ENCODE results near the gene PPIL1. TPM values are rescaled to one million over a fixed set of nuclear protein-coding genes. Genes with fewer than 3 reads are reported as not detected.

The PPIL1 gene
- total and polyA plus RNA-seq, 2 of the 4 experiments (the other 2 are of a cell fraction) = 28.4 to 58.4 TPM

DNA sequence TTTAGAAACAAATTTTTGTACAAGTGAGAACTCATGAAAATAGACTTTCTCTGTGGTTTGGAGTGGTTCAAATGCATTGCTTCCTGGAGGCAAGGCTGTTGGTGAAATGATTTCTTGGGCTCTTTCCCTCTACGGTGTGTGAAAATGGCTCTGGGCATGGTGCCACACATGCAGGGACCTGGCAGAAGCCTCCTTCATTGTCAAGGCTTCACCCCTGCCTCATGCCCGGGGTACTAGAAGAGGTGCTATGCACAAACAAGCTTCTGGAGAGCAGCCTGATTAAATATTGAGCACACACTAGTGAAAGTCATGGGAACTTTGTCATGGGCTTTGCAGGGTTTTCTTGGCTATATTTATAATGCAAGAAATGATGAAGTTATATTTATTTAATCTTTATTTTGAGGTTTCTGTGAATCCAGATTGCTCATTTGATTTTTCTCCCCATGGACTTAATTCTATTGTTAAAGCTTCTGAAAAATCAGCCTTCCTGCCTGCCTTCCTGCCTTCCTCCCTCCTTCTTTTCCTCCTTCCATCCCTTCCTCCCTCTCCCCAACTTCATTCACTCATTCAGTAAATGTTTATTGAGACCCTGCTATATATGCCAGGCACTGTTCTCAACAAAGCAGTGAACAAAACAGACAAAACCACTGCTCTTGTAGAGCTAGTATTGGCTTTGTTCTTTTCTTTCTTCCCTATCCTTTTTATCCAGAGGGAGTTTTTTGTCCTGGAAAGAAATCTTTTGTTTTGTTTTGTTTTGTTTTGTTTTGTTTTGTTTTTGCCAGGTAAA is 32.1 kb upstream of the PPIL1 start:
- no peak overlapping the region for H3K56ac ChIP-seq (ENCODE audit: extremely low read depth, insufficient read depth, low read length)
- H3K36me3 ChIP-seq (ENCODE audit: control insufficient read depth, insufficient read depth, low read length) = peaks cover 8% of the 10 kb centered on the region
- no peak overlapping the region for H2AK9ac ChIP-seq (replicated peaks; ENCODE audit: low read depth, low read length, poor library complexity)
- H3K9ac ChIP-seq (ENCODE audit: low read depth, low read length) = no peak overlapping the region
- peaks cover 3% of the 10 kb centered on the region; the same call in 1 of the 2 replicates for H3K9me1 ChIP-seq (ENCODE audit: insufficient read depth, low read length)
- no peak overlapping the region for H2AK5ac ChIP-seq (ENCODE audit: low read depth, low read length)
- H3K4ac ChIP-seq (ENCODE audit: low read depth, low read length) = no peak overlapping the region; the same call in 1 of the 2 replicates
- peaks cover 13 to 17% of the 10 kb centered on the region in 2 experiments for H3K79me1 ChIP-seq (ENCODE audit: low read depth in 1 of 2, low read length in 2 of 2)
- POLR2A ChIA-PET (ENCODE audit: unreplicated experiment) = no interaction called here
- H4K8ac ChIP-seq (ENCODE audit: low read depth in 2 of 2, low read length in 2 of 2) = no peak overlapping the region
- H4K5ac ChIP-seq (ENCODE audit: low read depth, low read length) = no peak overlapping the region
- H2BK120ac ChIP-seq (ENCODE audit: low read depth, low read length) = peak overlapping the region; percentile 35
- no CpG with 5 or more reads among the region's 2 CpGs for WGBS, 2 experiments (ENCODE audit: extremely low coverage in 2 of 2, insufficient read length in 1 of 2)
- ATAC-seq (ENCODE audit: low read depth) (no peak), DNase-seq (no peak)
- H3K4me1 ChIP-seq (ENCODE audit: control insufficient read depth, insufficient read depth, low read length) = peaks cover 11% of the 10 kb centered on the region
- intact Hi-C loops (cut with micrococcal nuclease) = no loop called here
- no peak overlapping the region for H2BK5ac ChIP-seq (ENCODE audit: low read depth, low read length, poor library complexity, severe bottlenecking)
- 0 out of 2 replicates have a peak overlapping the region, but pooled peaks have one; percentile 56 for H3K23ac ChIP-seq (ENCODE audit: low read depth, low read length)
- no TSS peak for BruUV-seq (replicated peaks)
- H3K27ac ChIP-seq (ENCODE audit: insufficient read depth, low read length) = no peak overlapping the region
- peak overlapping the region; percentile 56; the same call in 1 of the 2 replicates for H4K91ac ChIP-seq (ENCODE audit: insufficient read depth, low read depth, low read length)
- TF ChIP-seq USF2 (IDR thresholded peaks at IDR 0.05; ENCODE audit: low read depth, low read length) (no peak), MXI1 (IDR thresholded peaks at IDR 0.05; ENCODE audit: borderline replicate concordance, low read depth, low read length) (no peak), RAD21 (IDR thresholded peaks at IDR 0.05; ENCODE audit: low read length) (no peak), MAZ (IDR thresholded peaks at IDR 0.05; ENCODE audit: borderline replicate concordance, low read depth, low read length) (no peak), POLR2A (IDR thresholded peaks at IDR 0.05; ENCODE audit: low read depth, low read length) (no peak)
- H2AFZ ChIP-seq (replicated peaks; ENCODE audit: low read length, poor library complexity) = no peak overlapping the region
- CTCF ChIA-PET = no interaction called here
- no peak overlapping the region for H3K18ac ChIP-seq (ENCODE audit: low read depth, low read length)
- no peaks in the 10 kb centered on the region for H3K27me3 ChIP-seq (ENCODE audit: control insufficient read depth, insufficient read depth, low read length)
- no peak overlapping the region for H3K4me3 ChIP-seq (ENCODE audit: insufficient read depth, low read depth, low read length)
- peaks cover 3% of the 10 kb centered on the region; the same call in 1 of the 2 replicates for H4K20me1 ChIP-seq (ENCODE audit: insufficient read depth, low read length)
- no peak overlapping the region for H3K4me2 ChIP-seq (ENCODE audit: low read depth, low read length)
- no peaks in the 10 kb centered on the region for H3K9me3 ChIP-seq (ENCODE audit: control insufficient read depth, insufficient read depth, low read length)
- peak overlapping the region; percentile 34; the same call in 1 of the 3 replicates for H2BK15ac ChIP-seq (ENCODE audit: low read depth, low read length)
- H3K14ac ChIP-seq (replicated peaks; ENCODE audit: low read depth, low read length) = no peak overlapping the region
- H2BK20ac ChIP-seq (ENCODE audit: low read depth, low read length) = no peak overlapping the region; the same call in 1 of the 2 replicates
- in situ Hi-C loops (cut with MboI; ENCODE audit: low sequenced_read_pairs) = no loop called here
- dilution Hi-C loops (cut with HindIII; ENCODE audit: low sequenced_read_pairs, unreplicated experiment) = no loop called here

All from IMR-90 (cell line).